Glomerular endothelial cell (primary cell): ENCODE measurements around the gene STXBP3. TPM values are rescaled to one million over a fixed set of nuclear protein-coding genes. Genes with fewer than 3 reads are reported as not detected.

ENCODE experiments used
- DNase-seq: peaks from one replicate; pipeline ENCODE4 v3.0.0-alpha.2; 2011; ENCODE audit warnings: low read depth, low spot score; ENCODE audit errors: extremely low read depth
- total RNA-seq: library from RNA; depleted of rRNA; stranded (reverse); fragments of >200 nt; gene quantifications from 2 replicates; pipeline ENCODE4 v1.2.3, GENCODE V29; 2015

STXBP3 gene
- total RNA-seq, 1 donor from 2014 or later, result 44.6 TPM

DNA sequence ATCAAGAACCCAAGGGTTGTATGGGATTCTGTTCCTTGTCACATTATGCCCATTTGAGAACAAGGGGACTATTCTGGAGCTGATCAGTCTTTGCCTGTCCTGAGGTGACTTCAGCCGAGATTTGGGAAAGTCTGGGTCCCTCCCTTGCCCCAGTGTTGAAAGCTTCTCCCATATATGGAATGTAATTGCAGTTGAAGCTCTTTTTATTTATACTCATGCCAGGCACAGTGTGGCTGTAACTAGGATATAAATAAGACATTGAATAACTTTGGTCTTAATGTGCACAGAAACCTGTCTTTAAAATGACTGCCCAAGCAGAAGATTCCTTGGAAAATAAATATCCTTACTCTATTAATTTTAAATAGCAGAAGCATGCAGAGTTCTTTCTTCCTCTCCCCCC lies 95.2 kb downstream of the STXBP3 start:
- DNase-seq, result no peak

DNA sequence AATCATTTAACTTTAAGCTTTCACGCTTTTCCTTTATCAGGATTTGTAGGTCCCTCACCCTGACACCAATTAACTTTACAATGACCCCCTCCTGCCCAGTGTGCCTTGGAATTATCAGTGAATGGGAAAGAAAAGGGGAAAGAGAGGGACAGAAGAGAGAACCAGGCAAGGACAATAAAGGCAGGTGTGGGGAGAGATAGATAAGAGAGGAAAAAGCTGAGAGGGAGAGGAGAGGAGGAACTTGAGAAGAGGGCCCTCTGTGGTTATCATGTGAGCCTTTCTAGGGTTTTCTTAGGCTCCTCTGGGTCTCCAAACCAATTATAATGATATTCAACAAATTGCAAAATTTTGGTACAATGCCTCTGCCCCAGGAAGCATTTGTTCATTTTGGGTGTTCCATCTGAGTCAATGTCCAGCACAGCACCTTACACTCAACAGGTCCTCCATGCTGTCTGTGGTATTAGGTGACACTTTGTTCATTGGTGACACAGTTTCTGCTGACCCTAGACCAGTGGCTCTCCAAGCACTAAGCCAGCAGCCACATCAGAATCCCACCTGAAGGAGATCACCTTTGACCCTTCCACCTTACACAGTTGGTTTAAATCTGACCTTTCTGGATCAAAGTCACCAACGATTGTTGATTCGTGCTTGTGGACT lies 96.2 kb downstream of the STXBP3 start:
- DNase-seq, result no peak

DNA sequence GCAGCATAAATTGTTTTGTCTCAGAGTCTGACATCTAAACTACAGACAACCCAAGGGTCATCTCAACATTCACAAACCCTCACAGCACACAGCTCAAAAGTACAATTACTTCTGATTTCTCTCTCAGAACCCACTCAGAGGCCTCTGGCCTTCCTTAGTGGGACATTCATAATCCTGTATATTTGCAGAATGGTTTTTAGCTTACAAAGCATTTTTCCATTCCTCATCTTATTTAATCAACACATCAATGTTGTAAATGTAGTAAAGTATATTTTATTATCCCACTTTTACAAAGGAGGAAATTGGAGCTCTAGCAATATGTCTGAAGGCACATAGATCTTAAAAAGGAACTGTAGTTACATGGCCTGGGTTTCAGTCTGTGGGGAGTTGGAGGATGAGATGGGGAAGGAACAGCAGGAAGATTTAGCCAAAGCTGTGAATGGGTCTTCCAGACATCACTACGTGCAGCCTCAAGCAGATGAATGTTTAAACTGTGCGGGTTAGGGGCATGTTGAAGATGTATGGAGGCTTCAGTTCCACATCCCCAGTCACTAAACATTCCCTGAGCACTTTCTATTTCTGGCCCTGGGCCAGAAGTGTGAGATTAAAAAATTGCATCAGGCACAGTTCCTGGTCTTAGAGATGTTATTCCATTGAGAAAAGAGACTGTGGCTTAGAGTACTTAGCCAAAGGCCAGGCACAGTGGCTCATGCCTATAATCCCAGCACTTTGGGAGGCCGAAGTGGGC lies 97.1 kb downstream of the STXBP3 start:
- no peak for DNase-seq

DNA sequence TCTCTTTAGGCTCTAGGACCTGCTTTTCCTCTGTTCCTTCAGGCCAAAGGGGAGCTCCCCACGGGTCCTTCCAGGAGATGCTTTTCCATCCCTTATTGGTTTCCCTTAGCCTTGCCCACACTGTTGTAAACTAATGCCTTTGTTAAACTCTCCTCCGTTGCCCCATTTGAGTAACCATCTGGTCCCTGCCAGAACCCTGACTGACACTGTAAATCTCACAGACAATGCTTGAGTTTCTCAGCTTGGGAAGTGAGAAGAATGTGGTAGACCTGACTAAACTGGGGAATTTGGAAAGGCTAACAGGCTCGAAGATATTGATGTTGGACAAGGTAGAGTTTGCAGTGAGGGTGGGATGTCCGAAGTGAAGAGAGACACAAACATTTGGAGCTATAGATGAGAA lies 99.0 kb downstream of the STXBP3 start:
- no peak for DNase-seq

DNA sequence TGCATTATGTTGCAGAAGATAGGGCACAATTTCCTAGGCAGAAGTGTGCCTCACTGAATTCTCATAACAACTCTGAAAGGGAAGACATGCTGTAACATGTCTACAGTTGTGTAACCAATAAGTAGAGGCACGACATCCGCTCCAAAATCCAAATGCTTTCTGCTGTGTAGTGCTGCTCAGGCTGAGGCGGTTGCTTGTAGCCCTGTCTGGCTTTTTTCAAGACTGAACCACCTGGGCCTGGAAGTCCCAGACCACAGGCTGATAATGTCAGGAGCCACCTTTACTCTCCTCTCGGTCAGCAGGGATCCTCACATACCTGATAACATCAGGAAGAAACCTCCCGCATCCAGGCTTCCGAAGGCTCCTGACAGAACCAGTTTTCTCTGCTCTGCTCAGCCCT lies 99.5 kb downstream of the STXBP3 start:
- DNase-seq, result no peak

DNA sequence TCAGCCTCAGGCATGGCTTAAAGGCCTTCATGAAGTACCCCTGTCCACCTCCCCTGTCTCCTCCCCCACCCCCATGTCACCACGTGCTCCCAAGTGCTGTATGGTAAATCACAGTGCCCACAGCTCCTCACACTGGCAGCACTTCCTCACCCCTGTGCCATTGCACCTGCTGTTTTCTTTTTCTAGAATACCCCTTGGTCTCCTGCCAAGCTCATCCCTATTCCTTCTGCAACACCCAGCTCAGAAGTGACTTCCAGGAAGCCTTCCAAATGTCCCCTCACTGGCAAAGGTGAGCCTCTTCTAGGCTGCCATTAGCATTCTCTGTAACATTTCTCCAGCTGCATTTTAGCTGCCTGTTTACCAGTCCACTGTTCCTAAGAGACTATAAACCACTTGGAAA lies 101.0 kb downstream of the STXBP3 start:
- DNase-seq, result no peak

DNA sequence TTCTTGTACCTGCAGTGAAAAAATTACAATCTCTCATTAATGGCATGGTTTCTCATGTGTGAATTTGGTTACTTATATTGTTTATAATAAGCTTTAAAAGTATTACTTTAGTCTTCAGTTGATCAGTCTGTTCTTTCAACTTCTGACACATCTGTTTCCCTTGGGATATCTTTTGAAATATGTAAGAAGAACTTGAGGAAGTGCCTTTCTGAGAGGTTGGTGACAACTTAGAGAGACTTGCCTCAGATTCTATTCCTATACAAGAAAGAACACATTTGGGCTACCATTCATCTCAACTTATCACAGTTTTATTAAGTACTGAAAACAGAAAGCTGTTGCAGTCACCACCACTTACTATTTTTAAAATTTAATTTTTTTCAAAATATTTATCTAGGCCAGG lies 102.3 kb downstream of the STXBP3 start:
- no peak for DNase-seq

DNA sequence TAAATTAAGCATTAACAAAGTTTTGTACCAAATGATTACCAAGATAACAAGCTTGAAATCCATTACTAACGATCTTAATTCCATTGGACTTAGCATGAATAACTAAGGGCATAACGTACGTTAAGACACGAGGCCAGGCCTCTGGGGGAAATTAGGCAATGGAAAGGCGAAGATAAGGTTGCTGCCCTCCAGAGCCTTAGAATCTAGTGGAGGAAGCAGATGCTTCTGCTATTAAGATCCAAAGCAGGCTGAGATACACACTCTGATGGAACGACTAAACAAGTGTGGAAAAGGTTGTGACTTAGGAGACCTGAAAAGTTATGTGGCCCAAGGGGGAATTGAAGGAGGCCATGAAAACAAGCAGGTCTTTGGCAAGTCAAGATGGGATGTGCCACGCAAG lies 104.5 kb downstream of the STXBP3 start:
- no peak for DNase-seq

DNA sequence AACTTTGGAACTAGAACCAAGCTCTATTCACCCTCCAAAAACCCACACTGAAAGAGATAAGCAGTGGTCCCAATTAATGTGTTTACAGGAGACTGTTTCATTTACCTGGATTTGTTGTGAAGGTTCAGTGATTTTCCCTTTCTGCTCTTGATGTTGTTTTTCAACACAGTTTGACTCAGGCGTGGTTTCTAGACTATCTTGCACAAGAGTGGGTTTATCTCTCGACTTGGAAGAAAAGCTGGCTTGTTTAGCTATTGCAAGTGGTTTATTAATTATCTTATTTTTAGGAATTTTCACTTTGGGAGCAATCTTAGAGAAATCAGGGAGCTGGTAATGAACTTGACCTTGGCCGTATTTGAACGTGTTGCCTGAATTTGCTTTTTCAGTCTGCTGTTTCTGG lies 105.1 kb downstream of the STXBP3 start:
- no peak for DNase-seq

DNA sequence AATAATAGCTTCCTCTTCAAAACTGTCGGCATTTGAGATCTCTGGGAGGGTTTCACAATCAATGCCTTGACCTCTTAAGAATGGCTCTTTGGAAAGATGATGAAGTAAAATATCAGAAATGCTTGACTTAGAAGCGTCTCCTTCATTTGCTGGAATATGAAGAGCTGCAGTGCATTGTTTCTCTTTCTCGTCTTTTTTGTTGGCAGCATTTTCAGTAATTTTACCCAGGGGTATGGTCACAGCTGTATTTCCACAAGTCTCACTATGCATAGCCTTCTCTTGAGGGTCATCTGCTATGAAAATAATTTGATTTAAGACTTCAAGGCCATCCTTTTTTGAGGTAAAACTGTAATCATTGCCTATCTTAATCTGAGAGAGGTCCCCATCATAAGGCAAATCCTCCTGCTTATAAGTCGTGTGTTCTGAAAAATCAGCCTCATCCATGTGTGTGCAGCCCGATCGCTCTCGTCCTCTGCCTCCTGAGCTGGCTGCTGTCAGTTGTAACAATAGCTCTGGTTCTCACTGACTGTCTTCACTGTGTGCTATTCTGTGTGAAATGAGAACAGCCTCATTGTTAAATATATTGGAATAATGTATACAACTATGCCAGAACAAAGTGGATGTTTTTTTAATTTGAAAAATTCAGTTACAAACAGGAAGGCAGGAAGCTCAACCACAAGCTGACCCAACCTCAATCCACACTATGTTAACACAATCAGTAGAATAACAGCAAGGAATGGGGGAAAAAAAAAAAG lies 105.9 kb downstream of the STXBP3 start:
- no peak for DNase-seq

DNA sequence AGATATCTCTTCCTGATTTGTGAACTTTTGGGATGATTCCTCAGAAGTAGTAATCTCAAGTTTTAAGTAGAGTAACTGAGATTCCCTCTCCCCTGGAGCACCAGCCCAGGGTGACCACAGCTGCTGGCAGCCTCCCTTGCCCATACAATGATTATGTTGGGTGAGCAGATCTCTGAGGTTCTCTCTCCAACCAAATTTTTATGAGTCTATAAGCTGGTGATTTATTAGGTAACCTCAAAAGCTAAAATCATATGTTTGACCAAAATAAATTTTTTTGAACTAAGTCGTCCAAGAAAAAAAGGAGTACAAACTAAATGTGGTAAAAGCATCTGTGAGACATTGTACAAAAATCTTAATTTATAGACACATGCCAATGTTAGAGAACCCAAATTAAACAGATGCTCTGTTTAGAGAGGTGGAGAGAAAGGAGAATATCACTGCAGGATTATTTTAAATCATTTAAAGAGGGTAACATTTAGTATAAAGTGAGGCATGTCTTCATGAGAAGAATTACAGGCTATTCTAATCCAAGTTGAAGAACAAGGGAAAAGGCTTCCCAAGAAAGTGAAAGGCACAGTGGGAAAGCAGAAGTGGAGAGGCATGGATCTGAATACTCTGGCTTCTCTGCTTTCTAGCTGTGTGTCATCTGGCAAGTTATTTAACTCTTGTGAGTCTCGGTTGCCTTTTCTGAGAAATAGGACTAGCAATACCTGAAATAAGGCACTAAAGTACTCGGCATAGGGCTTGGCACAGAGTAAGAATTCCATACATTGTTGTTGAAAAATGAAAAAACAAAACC lies 107.9 kb downstream of the STXBP3 start:
- no peak for DNase-seq

DNA sequence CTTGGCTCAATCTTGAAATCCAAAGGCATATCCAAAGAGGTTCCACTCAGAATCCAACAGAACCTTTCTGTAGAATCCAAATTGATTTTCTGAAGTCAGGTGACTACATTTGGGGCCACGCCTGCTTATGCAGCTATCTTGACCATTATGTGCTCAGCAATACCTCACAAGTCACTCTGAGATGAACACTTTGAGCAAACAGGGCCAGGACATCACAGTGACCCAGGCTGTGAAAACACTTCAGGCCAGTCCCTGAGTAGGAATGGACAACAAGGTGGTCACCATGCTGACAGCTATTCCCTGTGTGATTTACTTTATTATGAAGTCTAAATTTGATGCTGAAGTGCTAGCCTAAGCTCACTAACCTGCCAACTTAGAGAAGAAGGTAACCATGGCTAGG lies 110.5 kb downstream of the STXBP3 start, which contains the start of gene AKNAD1:
Gene AKNAD1, minus strand, starts transcription at position 101 of the 400 bp plus-strand sequence. CDS start 4,430 bp downstream, outside the sequence.
- DNase-seq, result no peak

DNA sequence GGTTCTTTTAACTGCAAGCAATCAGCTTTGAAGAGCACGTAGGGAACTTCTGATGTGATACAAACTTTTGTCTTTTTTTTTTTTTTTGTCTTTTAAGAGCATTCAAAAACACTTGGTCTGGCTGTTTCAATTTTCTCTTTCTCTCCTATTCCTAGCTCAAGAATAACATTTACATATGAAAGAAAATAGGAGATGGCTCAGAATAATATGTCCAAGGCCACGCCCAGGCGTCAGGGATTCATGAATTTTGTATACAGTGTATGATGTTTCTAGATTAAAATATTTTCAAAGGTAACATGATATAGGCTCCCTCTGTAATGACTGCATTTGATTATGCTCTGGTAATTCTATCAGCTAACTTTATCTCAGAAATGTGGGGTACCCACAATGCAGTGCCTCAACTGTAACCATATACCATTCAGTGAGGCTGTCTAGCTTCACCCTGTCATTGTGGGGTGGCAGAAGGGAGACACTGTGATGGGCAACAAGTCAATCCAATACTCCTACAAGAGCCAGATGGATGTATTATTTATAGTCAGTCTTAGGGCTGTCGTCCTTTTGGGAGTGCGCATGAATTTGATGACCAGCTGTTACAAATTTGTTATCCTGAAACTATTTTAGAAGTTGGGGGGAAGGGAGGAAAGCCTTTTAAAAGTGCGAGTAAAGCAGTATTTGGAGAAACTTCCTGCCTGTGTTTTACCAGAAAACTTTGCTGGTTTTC lies 111.9 kb downstream of the STXBP3 start:
- DNase-seq, result no peak

Other genes starting within 250 kb of the STXBP3 start
- 2.8 TPM in 2 replicates for gene EEIG2, start 186.6 kb upstream of the STXBP3 start, total RNA-seq
- gene HENMT1, start 85.6 kb upstream of the STXBP3 start, total RNA-seq, result 2.7 and 3.0 TPM in 2 replicates
- gene PRPF38B, start 54.4 kb upstream of the STXBP3 start, total RNA-seq, result 9.3 and 23.1 TPM in 2 replicates
- not detected in 2 replicates for gene FNDC7, start 33.8 kb upstream of the STXBP3 start, total RNA-seq
- 1.4 TPM in 1 of 2 replicates, not detected in the other for gene AKNAD1, start 110.4 kb downstream of the STXBP3 start, total RNA-seq
- gene GPSM2, start 130.3 kb downstream of the STXBP3 start, total RNA-seq, result 6.8 and 8.5 TPM in 2 replicates
- 19.5 and 19.7 TPM in 2 replicates for gene CLCC1, start 216.8 kb downstream of the STXBP3 start, total RNA-seq